Measurements from ENCODE around the gene KLF7.

The KLF7 gene

DNA sequence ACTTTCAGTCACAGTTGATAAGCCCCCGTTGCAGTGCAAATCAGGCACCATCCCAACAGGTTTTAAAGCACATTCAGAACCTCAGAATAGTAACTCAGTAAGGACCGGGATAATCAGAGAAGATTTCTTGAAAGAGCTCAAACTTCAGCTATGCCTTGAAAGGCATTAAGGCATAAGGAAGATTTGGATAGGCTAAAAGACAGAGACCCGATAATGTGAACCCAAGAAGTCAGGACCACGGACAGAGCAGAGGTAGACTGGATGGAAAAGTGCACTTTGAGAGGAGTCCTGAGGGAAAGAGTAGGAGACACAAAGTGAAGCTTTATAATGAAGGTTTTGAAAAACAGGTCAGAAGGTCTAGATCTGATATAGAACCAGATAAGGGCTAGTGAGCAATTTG lies 36.9 kb upstream of the KLF7 start:
- Histone ChIP-seq H3K27me3 (replicated peaks; ENCODE audit: insufficient read depth, low read length) (no peaks in the 10 kb centered on the region), H4K20me1 (ENCODE audit: insufficient read depth, low read length) (no peaks in the 10 kb centered on the region), H3K9me3 (replicated peaks; ENCODE audit: insufficient read depth, low read length) (no peaks in the 10 kb centered on the region), H3K4me1 (ENCODE audit: low read length) (no peaks in the 10 kb centered on the region), H3K9me2 (replicated peaks; ENCODE audit: insufficient read depth, low read length) (no peaks in the 10 kb centered on the region), H3K4me3 (ENCODE audit: low read length) (no peak overlapping the region), H2AFZ (ENCODE audit: low read length) (no peak overlapping the region), H3F3A (ENCODE audit: insufficient read depth, low read length) (no peaks in the 10 kb centered on the region), H3K27ac (ENCODE audit: low read length) (no peak overlapping the region), H3K4me2 (ENCODE audit: low read depth, low read length) (no peak overlapping the region), H3K9ac (ENCODE audit: low read length) (no peak overlapping the region), H3K36me3 (replicated peaks; ENCODE audit: insufficient read depth, low read length) (no peaks in the 10 kb centered on the region), H3K79me2 (ENCODE audit: low read length) (no peaks in the 10 kb centered on the region)
- peak; percentile 28 for DNase-seq
- TF ChIP-seq, protein P1, sequence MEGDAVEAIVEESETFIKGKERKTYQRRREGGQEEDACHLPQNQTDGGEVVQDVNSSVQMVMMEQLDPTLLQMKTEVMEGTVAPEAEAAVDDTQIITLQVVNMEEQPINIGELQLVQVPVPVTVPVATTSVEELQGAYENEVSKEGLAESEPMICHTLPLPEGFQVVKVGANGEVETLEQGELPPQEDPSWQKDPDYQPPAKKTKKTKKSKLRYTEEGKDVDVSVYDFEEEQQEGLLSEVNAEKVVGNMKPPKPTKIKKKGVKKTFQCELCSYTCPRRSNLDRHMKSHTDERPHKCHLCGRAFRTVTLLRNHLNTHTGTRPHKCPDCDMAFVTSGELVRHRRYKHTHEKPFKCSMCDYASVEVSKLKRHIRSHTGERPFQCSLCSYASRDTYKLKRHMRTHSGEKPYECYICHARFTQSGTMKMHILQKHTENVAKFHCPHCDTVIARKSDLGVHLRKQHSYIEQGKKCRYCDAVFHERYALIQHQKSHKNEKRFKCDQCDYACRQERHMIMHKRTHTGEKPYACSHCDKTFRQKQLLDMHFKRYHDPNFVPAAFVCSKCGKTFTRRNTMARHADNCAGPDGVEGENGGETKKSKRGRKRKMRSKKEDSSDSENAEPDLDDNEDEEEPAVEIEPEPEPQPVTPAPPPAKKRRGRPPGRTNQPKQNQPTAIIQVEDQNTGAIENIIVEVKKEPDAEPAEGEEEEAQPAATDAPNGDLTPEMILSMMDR (IDR thresholded peaks at IDR 0.05; ENCODE audit: low read length) = no peak
- TF ChIP-seq EZH2 (optimal IDR thresholded peaks at IDR 0.05; ENCODE audit: low read depth, low read length) (no peak), EZH2phosphoT487 (IDR thresholded peaks at IDR 0.05; ENCODE audit: low read length) (no peak)

DNA sequence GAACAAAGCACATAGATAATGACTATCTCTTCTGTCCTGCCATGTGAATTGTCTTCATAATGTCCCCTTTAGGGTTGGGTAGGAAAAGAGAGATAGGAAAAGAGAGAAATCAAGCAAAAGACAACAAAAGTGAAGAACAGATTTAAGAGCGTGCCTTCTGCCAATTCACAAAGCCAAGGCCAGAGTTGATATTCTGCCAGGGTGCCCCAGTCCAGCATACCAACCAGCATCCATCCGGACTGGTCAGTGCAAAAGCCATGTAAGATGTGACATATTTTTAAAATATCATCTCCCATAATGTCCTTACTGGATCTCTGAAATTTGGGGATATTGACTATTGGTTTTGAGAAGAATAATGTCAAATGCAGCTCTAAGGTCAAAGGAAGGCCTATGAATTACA lies 35.7 kb upstream of the KLF7 start:
- no peak for DNase-seq
- Histone ChIP-seq H3K4me3 (ENCODE audit: low read length) (no peak overlapping the region), H3K27ac (ENCODE audit: low read length) (no peak overlapping the region), H3K9me3 (replicated peaks; ENCODE audit: insufficient read depth, low read length) (no peaks in the 10 kb centered on the region), H3F3A (ENCODE audit: insufficient read depth, low read length) (no peaks in the 10 kb centered on the region), H3K27me3 (replicated peaks; ENCODE audit: insufficient read depth, low read length) (no peaks in the 10 kb centered on the region), H3K79me2 (ENCODE audit: low read length) (no peaks in the 10 kb centered on the region), H3K36me3 (replicated peaks; ENCODE audit: insufficient read depth, low read length) (no peaks in the 10 kb centered on the region), H4K20me1 (ENCODE audit: insufficient read depth, low read length) (no peaks in the 10 kb centered on the region), H3K9ac (ENCODE audit: low read length) (no peak overlapping the region), H2AFZ (ENCODE audit: low read length) (no peak overlapping the region), H3K4me1 (ENCODE audit: low read length) (no peaks in the 10 kb centered on the region), H3K9me2 (replicated peaks; ENCODE audit: insufficient read depth, low read length) (no peaks in the 10 kb centered on the region), H3K4me2 (ENCODE audit: low read depth, low read length) (no peak overlapping the region)
- no peak for TF ChIP-seq EZH2 (optimal IDR thresholded peaks at IDR 0.05; ENCODE audit: low read depth, low read length)
- no peak for TF ChIP-seq EZH2phosphoT487 (IDR thresholded peaks at IDR 0.05; ENCODE audit: low read length)
- TF ChIP-seq, protein P1 (IDR thresholded peaks at IDR 0.05; ENCODE audit: low read length) = no peak

DNA sequence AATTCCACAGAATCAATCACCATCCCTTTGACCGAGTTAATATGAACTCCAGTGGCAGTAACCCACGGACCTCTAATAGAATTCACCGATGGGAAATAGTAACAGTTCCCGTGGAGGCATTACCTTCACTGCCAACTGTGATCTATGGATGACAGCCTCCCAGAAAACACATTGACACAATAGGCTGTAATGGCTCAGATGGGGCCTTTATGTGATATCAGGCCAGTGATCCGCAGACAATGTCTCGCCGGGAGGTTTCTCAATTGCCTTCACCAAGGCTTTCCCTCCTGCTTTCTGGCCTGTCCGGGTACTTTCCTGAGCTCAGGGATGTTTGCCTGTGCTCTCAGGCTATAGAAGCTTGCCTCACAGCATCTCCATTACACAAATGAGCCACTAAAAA lies 34.4 kb upstream of the KLF7 start:
- H3K4me3 ChIP-seq (ENCODE audit: low read length) = no peak overlapping the region
- no peaks in the 10 kb centered on the region for H3K4me1 ChIP-seq (ENCODE audit: low read length)
- H3F3A ChIP-seq (ENCODE audit: insufficient read depth, low read length) = no peaks in the 10 kb centered on the region
- H3K27me3 ChIP-seq (replicated peaks; ENCODE audit: insufficient read depth, low read length) = no peaks in the 10 kb centered on the region
- H3K9me3 ChIP-seq (replicated peaks; ENCODE audit: insufficient read depth, low read length) = no peaks in the 10 kb centered on the region
- no peak overlapping the region for H3K9ac ChIP-seq (ENCODE audit: low read length)
- no peaks in the 10 kb centered on the region for H3K9me2 ChIP-seq (replicated peaks; ENCODE audit: insufficient read depth, low read length)
- H3K4me2 ChIP-seq (ENCODE audit: low read depth, low read length) = no peak overlapping the region
- no peaks in the 10 kb centered on the region for H3K79me2 ChIP-seq (ENCODE audit: low read length)
- TF ChIP-seq, protein P1 (IDR thresholded peaks at IDR 0.05; ENCODE audit: low read length) = no peak
- TF ChIP-seq EZH2phosphoT487 (IDR thresholded peaks at IDR 0.05; ENCODE audit: low read length) (no peak), EZH2 (optimal IDR thresholded peaks at IDR 0.05; ENCODE audit: low read depth, low read length) (no peak)
- no peaks in the 10 kb centered on the region for H4K20me1 ChIP-seq (ENCODE audit: insufficient read depth, low read length)
- H2AFZ ChIP-seq (ENCODE audit: low read length) = no peak overlapping the region
- DNase-seq = no peak
- no peak overlapping the region for H3K27ac ChIP-seq (ENCODE audit: low read length)
- H3K36me3 ChIP-seq (replicated peaks; ENCODE audit: insufficient read depth, low read length) = no peaks in the 10 kb centered on the region

Measured in MM.1S (cell line).